Suprapubic skin (tissue), 4 donors: ENCODE results near the gene PHPT1.

Experiments
- EP300 ChIP-seq: sonication (generic); formaldehyde crosslinking; IDR thresholded peaks from one replicate; pipeline ENCODE4 v1.6.1; 2017; ENCODE audit warnings: antibody characterized with exemption
- POLR2A ChIP-seq, 2 donors: fragments of 450-650 bp; IDR thresholded peaks; one replicate each; pipeline ENCODE4 v1.6.1; 2017; ENCODE audit warnings: antibody characterized with exemption in 2 of 2, mild to moderate bottlenecking in 2 of 2, moderate library complexity in 2 of 2
- POLR2AphosphoS5 ChIP-seq, 3 donors: sonication (generic); formaldehyde crosslinking; IDR thresholded peaks; one replicate each; pipeline ENCODE4 v1.6.1; 2017; ENCODE audit warnings: antibody characterized with exemption in 3 of 3
- TF ChIP-seq, protein P1 (sequence below), 2 donors: fragments of 200-600 bp in 1 of 2; fragments of 450-650 bp in 1 of 2; sonication (generic) in 1 of 2; IDR thresholded peaks; one replicate each; pipeline ENCODE4 v1.5.1; 2016 to 2019; ENCODE audit warnings: antibody characterized with exemption in 2 of 2, mild to moderate bottlenecking in 1 of 2, moderate library complexity in 1 of 2

DNA sequence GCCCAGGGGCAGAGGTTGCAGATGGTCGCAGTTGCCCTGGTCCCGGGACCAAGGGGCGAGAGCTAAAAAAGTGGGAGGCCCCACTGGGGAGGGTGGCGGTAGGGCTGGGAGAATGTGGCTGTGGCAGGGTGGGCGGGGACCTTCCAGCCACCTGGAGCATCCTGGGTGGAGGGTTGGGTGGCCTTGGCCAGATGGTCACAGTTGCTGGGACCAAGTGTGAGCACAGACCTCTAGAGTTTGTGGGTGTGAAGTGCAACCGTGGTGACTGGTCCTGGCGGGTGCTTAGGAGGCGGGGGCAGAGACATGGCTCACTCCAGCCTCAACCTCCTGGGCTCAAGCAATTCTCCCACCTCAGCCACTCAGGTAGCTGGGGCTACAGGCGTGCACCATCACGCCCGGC lies 31.4 kb downstream of the PHPT1 start:
- no peak for TF ChIP-seq EP300
- no peak for TF ChIP-seq POLR2A (IDR thresholded peaks at IDR 0.05)
- TF ChIP-seq, protein P1, sequence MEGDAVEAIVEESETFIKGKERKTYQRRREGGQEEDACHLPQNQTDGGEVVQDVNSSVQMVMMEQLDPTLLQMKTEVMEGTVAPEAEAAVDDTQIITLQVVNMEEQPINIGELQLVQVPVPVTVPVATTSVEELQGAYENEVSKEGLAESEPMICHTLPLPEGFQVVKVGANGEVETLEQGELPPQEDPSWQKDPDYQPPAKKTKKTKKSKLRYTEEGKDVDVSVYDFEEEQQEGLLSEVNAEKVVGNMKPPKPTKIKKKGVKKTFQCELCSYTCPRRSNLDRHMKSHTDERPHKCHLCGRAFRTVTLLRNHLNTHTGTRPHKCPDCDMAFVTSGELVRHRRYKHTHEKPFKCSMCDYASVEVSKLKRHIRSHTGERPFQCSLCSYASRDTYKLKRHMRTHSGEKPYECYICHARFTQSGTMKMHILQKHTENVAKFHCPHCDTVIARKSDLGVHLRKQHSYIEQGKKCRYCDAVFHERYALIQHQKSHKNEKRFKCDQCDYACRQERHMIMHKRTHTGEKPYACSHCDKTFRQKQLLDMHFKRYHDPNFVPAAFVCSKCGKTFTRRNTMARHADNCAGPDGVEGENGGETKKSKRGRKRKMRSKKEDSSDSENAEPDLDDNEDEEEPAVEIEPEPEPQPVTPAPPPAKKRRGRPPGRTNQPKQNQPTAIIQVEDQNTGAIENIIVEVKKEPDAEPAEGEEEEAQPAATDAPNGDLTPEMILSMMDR (IDR thresholded peaks at IDR 0.05) = no peak
- no peak for TF ChIP-seq POLR2AphosphoS5 (IDR thresholded peaks at IDR 0.05)
